ENCODE data around the gene SLC6A13.
A peak's percentile ranks its signal among the peaks of the same experiment; 100 is the strongest.

Gene SLC6A13

DNA sequence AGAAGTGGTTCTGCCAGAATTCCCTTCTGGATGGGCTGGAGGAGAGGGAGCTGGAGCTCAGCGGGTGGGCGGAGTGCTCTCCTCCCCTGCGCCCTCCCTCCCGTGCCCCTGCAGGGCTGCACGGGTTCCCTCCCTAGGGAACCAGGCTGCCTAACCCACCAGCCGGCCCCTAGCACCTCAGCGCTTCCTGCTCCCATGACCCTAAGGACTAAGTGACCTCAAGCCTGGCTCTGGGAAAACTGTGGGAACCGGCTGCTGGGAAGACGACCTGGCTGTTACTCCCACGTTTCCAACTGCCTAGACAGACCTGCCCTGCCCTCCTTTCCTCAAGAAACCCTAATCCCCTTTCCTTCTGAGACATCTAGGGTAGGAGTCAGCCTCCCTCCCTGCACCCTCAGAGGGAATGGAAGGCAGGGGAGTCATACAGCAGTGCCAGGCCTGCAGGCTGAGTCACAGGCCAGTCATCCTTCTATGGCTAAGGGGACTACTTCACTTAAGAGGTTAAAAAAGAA lies 80.2 kb downstream of the SLC6A13 start:
- Histone ChIP-seq H3K36me3 (ENCODE audit: control insufficient read depth, insufficient read depth, low read length, severe bottlenecking) (no peaks in the 10 kb centered on the region), H3K9me3 (ENCODE audit: control insufficient read depth, low read length) (no peaks in the 10 kb centered on the region), H3K4me3 (ENCODE audit: low read length) (no peak overlapping the region), H3K4me1 (ENCODE audit: control insufficient read depth, insufficient read depth, low read length) (peaks cover 14% of the 10 kb centered on the region), H3K9ac (ENCODE audit: low read length) (no peak overlapping the region), H3K27me3 (replicated peaks; ENCODE audit: control insufficient read depth, insufficient read depth, low read length) (peaks cover 3% of the 10 kb centered on the region)
- DNase-seq (ENCODE audit: low read depth) = peak; percentile 52

GRCh38 chr12:181921-182320 lies 80.7 kb downstream of the SLC6A13 start:
- H3K4me1 ChIP-seq (ENCODE audit: control insufficient read depth, insufficient read depth, low read length) = peaks cover 14% of the 10 kb centered on the region
- H3K4me3 ChIP-seq (ENCODE audit: low read length) = no peak overlapping the region
- no peaks in the 10 kb centered on the region for H3K36me3 ChIP-seq (ENCODE audit: control insufficient read depth, insufficient read depth, low read length, severe bottlenecking)
- no peaks in the 10 kb centered on the region for H3K9me3 ChIP-seq (ENCODE audit: control insufficient read depth, low read length)
- H3K9ac ChIP-seq (ENCODE audit: low read length) = no peak overlapping the region
- H3K27me3 ChIP-seq (replicated peaks; ENCODE audit: control insufficient read depth, insufficient read depth, low read length) = peaks cover under 1% of the 10 kb centered on the region
- DNase-seq (ENCODE audit: low read depth) = no peak

GRCh38 chr12:180445-180844 lies 82.2 kb downstream of the SLC6A13 start:
- Histone ChIP-seq H3K9me3 (ENCODE audit: control insufficient read depth, low read length) (no peaks in the 10 kb centered on the region), H3K36me3 (ENCODE audit: control insufficient read depth, insufficient read depth, low read length, severe bottlenecking) (no peaks in the 10 kb centered on the region), H3K4me1 (ENCODE audit: control insufficient read depth, insufficient read depth, low read length) (peaks cover 22% of the 10 kb centered on the region), H3K9ac (ENCODE audit: low read length) (no peak overlapping the region), H3K27me3 (replicated peaks; ENCODE audit: control insufficient read depth, insufficient read depth, low read length) (no peaks in the 10 kb centered on the region), H3K4me3 (ENCODE audit: low read length) (no peak overlapping the region)
- DNase-seq (ENCODE audit: low read depth) = no peak

DNA sequence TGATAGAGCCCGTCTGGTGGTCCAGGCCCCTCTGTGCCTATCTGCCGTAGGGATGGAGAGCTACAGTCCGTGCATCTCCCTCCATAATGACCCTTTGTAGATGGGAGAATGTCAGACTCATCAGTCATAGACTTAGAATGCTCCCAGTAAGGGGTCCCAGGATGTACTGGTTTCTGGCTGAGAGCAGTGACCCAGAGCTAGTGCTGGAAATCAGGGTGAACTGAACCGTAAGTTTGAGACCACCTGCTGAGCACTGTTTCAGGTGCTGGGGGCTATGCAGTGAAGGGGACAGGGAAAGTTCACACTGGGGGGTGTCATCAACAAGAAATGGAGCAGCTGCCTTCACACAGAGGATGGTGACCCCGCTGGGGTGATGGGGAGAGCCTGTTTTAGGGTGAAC lies 82.8 kb downstream of the SLC6A13 start:
- H3K27me3 ChIP-seq (replicated peaks; ENCODE audit: control insufficient read depth, insufficient read depth, low read length) = no peaks in the 10 kb centered on the region
- H3K9ac ChIP-seq (ENCODE audit: low read length) = no peak overlapping the region
- no peak overlapping the region for H3K4me3 ChIP-seq (ENCODE audit: low read length)
- H3K36me3 ChIP-seq (ENCODE audit: control insufficient read depth, insufficient read depth, low read length, severe bottlenecking) = no peaks in the 10 kb centered on the region
- H3K4me1 ChIP-seq (ENCODE audit: control insufficient read depth, insufficient read depth, low read length) = peaks cover 22% of the 10 kb centered on the region
- H3K9me3 ChIP-seq (ENCODE audit: control insufficient read depth, low read length) = no peaks in the 10 kb centered on the region
- no peak for DNase-seq (ENCODE audit: low read depth)

DNA sequence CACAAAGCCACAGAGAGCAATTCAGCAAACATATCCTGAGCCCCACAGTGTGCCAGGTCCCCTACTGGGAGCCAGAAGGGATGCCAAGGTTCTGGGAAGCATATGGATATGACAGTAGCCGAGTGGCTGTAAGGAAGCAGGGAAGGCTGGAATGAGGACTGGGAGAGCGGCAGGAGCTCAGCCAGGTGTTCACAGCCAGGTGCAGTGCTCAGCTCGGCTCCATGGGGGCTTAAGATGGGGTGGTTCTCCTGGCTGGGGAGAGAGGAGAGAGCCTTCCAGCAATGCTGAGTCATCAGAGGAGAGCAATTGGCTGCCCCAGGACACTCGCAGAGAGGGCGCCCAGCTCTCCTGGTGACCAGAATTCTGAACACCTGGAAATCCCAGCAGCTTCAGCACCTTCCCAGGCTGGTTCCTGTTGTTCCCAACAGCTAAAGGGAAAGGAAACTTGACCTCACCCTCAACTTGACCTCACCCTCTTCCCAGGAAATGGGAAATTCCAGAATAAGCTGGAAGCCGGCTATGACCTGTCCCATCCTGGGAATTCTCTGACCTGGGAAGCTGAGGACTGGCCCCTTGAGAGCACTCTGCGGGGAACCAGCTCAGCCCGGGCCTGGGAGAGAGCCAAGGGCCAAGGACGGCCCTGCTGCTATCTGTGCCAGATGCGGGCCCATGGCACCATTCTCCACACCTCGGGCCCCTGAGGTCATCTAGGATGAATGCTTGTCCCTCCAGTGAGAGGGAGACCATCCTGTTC lies 83.3 kb downstream of the SLC6A13 start:
- Histone ChIP-seq H3K36me3 (ENCODE audit: control insufficient read depth, insufficient read depth, low read length, severe bottlenecking) (no peaks in the 10 kb centered on the region), H3K9ac (ENCODE audit: low read length) (no peak overlapping the region), H3K9me3 (ENCODE audit: control insufficient read depth, low read length) (no peaks in the 10 kb centered on the region), H3K4me1 (ENCODE audit: control insufficient read depth, insufficient read depth, low read length) (peaks cover 22% of the 10 kb centered on the region), H3K4me3 (ENCODE audit: low read length) (no peak overlapping the region), H3K27me3 (replicated peaks; ENCODE audit: control insufficient read depth, insufficient read depth, low read length) (peaks cover 1% of the 10 kb centered on the region)
- no peak for DNase-seq (ENCODE audit: low read depth)

GRCh38 chr12:178829-179109 lies 83.9 kb downstream of the SLC6A13 start:
- no peaks in the 10 kb centered on the region for H3K36me3 ChIP-seq (ENCODE audit: control insufficient read depth, insufficient read depth, low read length, severe bottlenecking)
- H3K4me1 ChIP-seq (ENCODE audit: control insufficient read depth, insufficient read depth, low read length) = peaks cover 22% of the 10 kb centered on the region
- no peak overlapping the region for H3K9ac ChIP-seq (ENCODE audit: low read length)
- no peak for DNase-seq (ENCODE audit: low read depth)
- H3K9me3 ChIP-seq (ENCODE audit: control insufficient read depth, low read length) = no peaks in the 10 kb centered on the region
- peaks cover 5% of the 10 kb centered on the region for H3K27me3 ChIP-seq (replicated peaks; ENCODE audit: control insufficient read depth, insufficient read depth, low read length)
- no peak overlapping the region for H3K4me3 ChIP-seq (ENCODE audit: low read length)

DNA sequence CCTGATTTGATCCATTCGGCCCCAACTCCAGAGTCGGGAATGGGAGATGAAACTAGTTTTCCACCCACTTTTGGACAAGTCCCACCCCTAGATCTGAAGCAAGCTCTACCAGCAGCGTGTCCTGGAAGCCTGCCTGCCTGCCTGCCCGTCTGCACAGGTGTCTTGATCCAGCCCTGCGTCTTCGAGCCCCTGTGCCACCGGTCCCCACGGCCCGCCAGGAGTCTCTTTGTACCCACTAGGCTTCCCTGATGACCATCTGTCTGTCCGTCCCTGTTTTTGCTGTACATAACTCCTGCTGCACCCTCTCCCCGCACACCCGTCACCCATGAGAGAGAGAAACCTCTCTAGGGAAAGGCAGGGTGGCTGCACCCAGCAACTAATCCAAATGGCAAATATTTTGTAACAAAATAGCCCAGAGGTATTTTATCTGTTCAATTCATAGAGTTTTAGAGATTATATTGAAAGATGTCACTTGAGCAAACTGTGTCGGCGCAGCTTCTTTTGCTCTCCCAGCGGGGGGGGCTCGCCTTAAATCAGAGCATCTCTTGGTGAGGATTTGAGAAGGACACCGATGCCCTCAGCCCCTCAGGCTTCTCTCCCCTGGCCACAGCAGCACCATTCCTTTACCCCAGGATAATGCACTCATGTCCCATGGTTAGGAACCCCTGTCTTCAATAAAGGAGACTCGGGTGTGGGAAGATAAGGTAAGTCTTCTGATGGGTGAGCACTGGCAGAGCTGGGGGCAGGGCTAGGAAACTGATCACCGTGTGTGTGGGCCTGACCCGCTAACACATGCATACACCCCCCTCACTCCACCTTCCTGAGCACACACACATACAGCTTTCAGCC lies 84.4 kb downstream of the SLC6A13 start:
- Histone ChIP-seq H3K27me3 (replicated peaks; ENCODE audit: control insufficient read depth, insufficient read depth, low read length) (peaks cover 11% of the 10 kb centered on the region), H3K9ac (ENCODE audit: low read length) (no peak overlapping the region), H3K4me1 (ENCODE audit: control insufficient read depth, insufficient read depth, low read length) (peaks cover 22% of the 10 kb centered on the region), H3K4me3 (ENCODE audit: low read length) (no peak overlapping the region), H3K9me3 (ENCODE audit: control insufficient read depth, low read length) (no peaks in the 10 kb centered on the region), H3K36me3 (ENCODE audit: control insufficient read depth, insufficient read depth, low read length, severe bottlenecking) (no peaks in the 10 kb centered on the region)
- DNase-seq (ENCODE audit: low read depth) = no peak

- Histone ChIP-seq H3K36me3 (ENCODE audit: control insufficient read depth, insufficient read depth, low read length, severe bottlenecking) (no peaks in the 10 kb centered on the region), H3K27me3 (replicated peaks; ENCODE audit: control insufficient read depth, insufficient read depth, low read length) (peaks cover 19% of the 10 kb centered on the region), H3K9me3 (ENCODE audit: control insufficient read depth, low read length) (no peaks in the 10 kb centered on the region), H3K4me3 (ENCODE audit: low read length) (no peak overlapping the region), H3K4me1 (ENCODE audit: control insufficient read depth, insufficient read depth, low read length) (peaks cover 20% of the 10 kb centered on the region), H3K9ac (ENCODE audit: low read length) (no peak overlapping the region)
- no peak for DNase-seq (ENCODE audit: low read depth)
Observed at GRCh38 chr12:177336-177979, 85.2 kb downstream of the SLC6A13 start.

- Histone ChIP-seq H3K9me3 (ENCODE audit: control insufficient read depth, low read length) (no peaks in the 10 kb centered on the region), H3K4me1 (ENCODE audit: control insufficient read depth, insufficient read depth, low read length) (peaks cover 13% of the 10 kb centered on the region), H3K27me3 (replicated peaks; ENCODE audit: control insufficient read depth, insufficient read depth, low read length) (peaks cover 22% of the 10 kb centered on the region), H3K9ac (ENCODE audit: low read length) (no peak overlapping the region), H3K36me3 (ENCODE audit: control insufficient read depth, insufficient read depth, low read length, severe bottlenecking) (no peaks in the 10 kb centered on the region), H3K4me3 (ENCODE audit: low read length) (no peak overlapping the region)
- peak; percentile 42 for DNase-seq (ENCODE audit: low read depth)
Observed at GRCh38 chr12:176321-177181, 86.1 kb downstream of the SLC6A13 start.

GRCh38 chr12:175759-176158 lies 86.9 kb downstream of the SLC6A13 start:
- no peak overlapping the region for H3K4me3 ChIP-seq (ENCODE audit: low read length)
- no peak for DNase-seq (ENCODE audit: low read depth)
- H3K4me1 ChIP-seq (ENCODE audit: control insufficient read depth, insufficient read depth, low read length) = peaks cover 13% of the 10 kb centered on the region
- H3K9me3 ChIP-seq (ENCODE audit: control insufficient read depth, low read length) = no peaks in the 10 kb centered on the region
- H3K9ac ChIP-seq (ENCODE audit: low read length) = no peak overlapping the region
- no peaks in the 10 kb centered on the region for H3K36me3 ChIP-seq (ENCODE audit: control insufficient read depth, insufficient read depth, low read length, severe bottlenecking)
- H3K27me3 ChIP-seq (replicated peaks; ENCODE audit: control insufficient read depth, insufficient read depth, low read length) = peaks cover 26% of the 10 kb centered on the region

All from adipocyte (in vitro differentiated cells).